Activated CD4-positive, alpha-beta T cell treated with anti-CD3 and anti-CD28 coated beads, Interleukin-2, amount 50 U/mL, for 48 hours (primary cell): ENCODE data around the gene PXDC1.
"Not testable (repeated sequence)": the region's sequence is repeated elsewhere in the genome, so short reads cannot be mapped to it uniquely, and the experiment has no call there.

Experiments used
- DNase-seq, 2 experiments: peaks; one replicate each; pipeline ENCODE4 v3.0.0-alpha.2; 2020

The PXDC1 gene

DNA sequence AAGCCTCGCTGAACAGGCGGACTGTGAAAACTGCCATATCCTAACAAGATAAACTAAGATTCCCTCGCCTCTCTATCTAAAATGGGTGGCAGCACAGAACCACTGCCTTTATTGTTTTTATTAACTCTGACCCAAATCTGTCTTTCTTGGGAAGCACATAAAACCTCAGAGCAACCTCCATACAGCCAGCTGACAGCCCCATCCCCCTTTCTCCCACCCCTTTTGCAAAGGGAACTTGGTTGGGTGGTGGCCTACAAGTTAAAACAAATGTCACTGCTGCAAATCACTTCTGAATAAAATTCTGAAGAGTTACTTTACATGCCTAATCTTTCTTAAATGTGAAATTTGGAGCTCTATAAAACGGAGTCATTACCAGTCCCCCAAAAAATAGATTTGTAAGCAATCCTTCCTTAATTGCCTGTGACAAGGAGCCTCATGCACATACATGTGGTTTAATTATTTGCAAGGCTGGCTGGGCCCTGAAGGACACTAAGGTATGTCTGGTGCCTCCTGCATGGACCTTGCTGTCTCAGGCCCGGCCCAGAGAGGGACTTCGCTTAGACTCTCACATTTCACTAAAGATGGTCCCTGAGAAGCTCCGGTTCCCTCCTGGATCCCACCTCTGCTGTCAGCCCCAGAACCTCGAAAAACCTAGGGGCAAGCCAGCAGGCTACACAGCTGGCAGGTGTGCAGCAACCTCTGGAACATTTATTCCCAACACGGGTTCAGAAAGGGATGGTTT, 21.7 kb downstream of the PXDC1 start:
- no peak for DNase-seq

DNA sequence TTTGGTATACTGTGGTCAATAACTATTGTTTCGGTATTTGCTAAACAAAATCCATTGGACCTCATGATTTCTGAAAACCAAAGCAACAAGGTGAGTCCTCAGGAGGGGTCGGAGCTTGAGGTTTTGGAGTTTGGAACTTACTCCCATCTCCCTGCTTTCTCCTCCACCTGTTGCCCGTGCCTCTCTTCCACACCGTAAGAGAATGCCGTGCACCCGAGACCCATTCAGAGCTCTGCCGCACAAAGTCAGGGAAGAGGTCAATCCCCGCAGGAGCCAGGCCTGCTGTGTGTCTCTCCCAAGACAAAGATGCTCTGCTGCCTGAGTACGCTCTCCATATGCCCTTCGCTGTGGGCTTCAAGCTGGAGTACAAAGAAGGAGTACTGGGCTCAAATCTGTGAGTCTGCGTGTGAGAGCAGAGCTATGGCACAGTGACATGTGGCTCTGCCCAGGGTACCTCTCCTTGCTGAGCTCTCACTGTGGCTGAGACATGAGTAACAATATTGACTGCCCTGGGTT, 23.9 kb downstream of the PXDC1 start:
- DNase-seq = no peak

DNA sequence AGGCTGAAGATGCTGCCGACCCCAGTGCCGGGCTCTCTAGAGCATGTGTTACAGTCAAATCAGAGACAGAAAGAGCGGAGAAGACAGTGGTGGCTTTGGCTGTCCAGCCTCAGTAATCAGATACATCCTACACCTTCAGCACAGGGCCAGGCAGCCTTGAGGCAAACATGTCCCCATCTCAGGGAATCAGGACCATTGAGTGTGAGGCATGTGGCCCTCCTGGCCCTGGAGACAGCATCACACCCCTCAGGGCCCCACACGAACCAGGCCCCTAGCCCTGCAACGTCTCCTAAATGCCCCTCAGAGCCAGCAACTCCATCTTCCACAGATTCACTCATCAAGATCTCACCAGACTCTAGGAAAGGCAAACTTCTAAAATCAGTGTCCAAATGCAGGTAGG, 24.5 kb downstream of the PXDC1 start:
- no peak for DNase-seq

DNA sequence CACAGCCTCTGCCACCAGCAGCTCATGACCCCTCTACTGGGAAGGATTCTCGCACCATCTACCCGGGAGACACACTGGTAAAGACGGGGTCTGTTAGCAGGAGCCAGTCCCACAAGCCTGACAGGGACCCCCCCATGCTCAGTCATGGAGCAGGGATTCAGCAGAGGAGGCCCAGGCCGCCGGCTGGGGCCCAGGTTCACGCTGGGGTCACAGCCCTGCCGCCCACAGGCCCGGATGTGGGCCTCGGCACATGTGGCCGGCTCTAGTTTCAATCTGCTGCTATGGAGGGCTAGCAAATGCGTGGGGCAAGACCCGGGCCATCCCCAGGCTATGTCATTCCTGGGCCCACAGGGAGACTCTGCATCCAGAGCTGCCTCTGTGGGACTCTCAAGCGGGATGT, 25.1 kb downstream of the PXDC1 start:
- DNase-seq = no peak

DNA sequence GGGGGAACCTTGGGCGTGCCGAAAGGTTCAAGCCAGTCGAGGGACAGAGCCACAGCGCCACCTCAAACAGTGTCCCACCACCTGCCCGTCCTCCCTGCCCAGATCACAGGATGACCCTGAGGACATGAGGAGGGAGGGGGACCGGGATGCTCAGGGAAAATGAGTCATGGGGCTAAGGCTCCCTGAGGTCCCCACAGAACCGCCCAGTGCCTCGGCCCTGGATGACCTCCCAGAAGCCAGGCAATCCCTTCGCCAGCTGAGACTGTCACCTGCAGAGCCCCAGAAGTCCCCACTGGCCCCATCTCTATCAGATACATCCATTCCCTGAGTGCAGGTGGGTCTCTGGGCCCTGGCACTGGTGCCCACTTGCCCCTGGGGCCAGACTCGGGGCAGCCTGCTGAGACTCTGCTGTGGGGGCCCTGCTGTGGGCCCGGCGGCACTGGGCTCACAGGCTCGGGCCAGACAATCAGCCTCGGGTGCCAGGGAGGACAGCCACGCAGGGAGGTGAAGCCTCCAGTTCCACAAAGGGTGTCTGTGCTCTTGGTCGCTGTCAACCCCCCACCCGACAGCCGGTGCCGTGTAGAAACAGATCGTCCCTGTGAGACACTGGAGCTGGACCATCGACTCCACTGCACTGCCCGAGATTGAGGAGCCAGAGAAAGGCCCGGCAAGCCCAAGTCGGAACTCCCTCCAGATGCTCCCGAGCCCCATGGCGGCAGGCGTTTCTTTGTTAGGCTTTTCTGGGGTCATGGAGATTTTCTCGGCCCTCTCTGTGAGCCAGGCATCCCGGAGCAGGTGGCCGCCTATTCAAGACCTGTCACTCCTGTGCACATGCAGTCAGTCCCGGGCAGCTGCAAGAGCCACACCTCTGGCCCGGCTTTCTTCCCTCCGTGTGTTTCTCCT, 26.1 kb downstream of the PXDC1 start:
- no peak for DNase-seq

DNA sequence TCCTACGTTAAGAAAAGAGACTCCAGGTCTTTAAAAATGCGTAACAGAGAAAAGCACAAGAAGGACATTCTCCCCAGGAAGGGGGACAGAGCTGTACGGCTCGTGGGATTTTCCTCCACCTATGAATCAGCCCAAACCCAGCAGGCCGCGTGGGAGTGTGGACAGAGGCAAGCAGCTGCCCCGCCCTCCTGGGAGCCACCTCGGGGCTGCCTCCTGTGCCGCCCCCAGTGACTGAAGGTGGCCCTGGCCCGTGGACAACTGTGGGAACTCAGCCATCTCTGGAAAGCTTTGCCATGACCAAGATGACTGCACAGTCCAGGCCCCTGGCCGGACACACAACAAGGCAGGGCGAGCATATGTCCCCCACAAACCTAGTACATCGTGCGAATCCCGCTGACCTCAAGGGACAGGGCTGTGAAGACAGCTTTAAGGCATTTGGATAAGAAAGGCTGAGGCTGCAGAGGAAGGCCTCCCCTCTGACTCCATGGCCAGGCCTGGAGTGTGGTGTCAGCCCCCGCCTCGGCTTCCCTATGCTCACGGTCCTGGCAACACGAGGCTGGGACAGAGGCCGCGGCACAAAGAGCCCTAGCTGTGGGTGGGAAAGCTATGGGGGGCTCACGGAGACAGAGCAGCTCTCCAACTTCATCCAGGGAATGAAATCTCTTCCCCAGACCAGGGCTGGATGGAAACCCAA, 26.9 kb downstream of the PXDC1 start:
- no peak for DNase-seq

DNA sequence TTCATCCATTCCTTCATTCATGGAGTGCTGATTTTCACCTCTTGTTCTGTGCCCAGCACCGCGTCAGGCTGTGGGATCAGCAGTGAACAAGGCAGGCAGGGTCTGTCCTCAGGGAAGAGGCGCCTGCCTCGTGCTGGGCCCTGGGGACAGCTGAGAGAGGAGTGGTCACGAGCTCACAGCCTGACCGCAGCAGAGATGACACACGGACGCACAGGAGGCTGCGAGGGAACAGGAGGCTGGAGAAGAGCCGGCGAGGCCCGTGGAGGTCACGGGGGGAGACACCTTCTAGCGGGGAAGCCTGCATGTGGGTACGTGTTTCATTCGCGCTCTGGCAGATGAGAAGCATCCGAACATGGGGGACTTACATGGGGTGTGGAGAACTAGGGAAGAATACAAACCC, 27.5 kb downstream of the PXDC1 start:
- no peak for DNase-seq

DNA sequence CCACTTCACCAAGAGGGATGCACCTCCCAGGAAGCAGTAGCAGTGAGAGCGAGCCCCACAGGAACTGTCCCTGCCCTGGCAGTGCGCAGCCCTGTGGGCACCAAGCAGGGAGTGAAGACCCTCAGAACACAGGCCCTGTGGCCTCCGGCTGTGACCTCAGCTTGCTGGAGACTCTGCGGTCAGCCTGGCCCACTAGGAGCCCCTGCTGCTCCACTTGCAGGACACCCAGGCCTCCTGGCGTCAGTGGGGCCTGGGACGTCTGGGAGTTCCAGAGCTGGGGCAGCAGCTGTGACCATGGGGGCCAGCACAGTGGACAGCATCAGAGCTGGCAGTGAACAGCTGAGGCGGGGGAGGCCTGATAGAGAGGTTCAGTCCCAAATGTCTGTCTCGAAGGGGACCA, 28.3 kb downstream of the PXDC1 start:
- DNase-seq = no peak

DNA sequence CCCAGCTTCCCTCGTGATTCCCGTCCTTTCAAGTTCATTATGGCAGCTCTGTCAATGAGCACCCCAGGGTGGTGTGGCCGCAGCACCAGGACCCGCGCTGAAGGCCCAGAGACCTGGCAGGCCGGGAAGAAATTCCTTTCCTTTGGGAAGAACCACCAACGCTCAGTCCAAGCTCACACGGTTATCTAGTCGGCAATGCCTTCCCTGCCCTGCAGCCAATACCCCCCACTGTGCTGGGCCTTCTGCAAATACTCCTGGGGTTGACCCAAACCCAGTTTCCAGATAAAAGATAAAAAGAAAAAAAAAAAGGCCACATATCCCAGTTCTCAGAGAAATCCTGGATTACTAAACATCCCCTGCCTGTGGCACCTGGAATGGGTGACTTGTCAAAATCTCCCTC, 28.7 kb downstream of the PXDC1 start:
- no peak for DNase-seq

DNA sequence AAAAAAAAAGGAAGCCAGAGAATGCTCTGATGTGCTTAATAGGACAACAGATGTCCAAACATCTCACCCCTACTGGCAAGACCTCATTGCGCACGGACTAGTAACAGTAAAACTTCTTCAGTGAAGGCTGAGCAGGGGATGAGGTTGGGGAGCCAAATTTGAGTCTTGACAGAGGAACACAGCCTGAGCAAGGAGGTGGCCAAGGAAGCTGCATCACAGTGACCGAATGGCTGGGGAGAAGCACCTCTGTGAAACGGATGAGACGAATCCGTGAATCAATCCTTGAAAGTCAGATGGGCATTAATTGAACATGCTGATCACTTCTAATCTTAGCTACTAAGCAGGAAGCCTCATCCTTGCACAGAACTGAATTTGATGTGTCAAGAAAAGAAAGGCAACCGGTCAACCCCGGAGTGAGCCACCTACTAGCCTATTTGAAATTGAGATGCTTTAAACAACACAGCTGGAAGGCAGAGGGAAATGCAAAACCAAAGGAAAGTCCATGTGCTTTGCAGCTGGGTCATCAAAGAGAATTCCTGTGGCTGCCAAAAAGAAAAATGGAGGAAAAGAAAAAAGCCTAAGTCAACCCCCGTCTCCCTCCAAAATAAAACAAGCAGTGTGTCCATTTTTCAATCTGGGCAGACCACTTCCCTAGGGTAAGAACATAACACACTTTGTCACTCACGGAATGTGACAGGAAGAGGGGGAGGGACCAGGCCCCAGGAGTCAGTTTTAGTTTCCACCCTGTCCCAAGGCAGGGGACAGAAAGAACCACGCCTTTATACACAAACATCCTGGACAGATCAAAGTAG, 29.5 kb downstream of the PXDC1 start:
- no peak for DNase-seq

DNA sequence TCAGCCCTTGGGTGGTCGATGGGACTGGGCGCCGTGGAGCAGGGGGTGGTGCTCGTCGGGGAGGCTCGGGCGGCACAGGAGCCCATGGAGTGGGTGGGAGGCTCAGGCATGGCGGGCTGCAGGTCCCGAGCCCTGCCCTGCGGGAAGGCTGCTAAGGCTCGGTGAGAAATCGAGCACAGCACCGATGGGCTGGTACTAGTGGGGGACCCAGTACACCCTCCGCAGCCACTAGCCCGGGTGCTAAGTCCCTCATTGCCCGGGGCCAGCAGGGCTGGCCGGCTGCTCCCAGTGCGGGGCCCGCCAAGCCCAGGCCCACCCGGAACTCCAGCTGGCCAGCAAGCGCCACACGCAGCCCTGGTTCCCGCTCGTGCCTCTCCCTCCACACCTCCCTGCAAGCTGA, 30.7 kb downstream of the PXDC1 start:
- not testable (repeated sequence) for DNase-seq

DNA sequence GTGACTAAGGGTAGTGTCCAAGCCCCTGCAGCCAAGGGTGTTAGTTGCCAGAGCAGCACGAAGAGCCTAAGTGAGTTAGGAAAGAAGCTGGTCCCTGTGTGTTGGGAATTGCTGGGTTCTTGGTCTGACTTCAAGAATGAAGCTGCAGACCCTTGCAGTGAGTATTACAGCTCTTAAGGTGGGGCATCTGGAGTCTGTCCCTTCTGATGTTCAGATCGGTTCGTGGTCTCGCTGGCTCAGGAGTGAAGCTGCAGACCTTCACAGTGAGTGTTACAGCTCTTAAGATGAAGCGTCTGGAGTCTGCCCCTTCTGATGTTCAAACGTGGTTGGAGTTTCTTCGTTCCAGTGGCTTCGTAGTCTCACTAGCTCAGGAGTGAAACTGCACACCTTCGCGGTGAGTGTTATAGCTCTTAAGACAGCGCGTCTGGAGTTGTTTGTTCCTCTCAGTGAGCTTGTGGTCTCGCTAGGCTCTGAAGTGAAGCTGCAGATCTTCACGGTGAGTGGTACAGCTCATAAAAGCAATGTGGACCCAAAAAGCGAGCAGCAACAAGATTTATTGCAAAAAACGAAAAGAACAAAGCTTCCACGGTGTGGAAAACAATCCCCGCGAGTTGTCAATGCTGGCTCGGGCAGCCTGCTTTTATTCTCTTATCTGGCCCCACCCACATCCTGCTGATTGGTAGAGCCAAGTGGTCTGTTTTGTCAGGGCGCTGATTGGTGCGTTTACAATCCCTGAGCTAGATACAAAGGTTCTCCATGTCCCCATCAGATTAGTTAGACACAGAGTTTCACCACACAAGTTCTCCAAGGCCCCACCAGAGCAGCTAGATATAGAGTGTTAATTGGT, 31.8 kb downstream of the PXDC1 start:
- DNase-seq = no peak

DNA sequence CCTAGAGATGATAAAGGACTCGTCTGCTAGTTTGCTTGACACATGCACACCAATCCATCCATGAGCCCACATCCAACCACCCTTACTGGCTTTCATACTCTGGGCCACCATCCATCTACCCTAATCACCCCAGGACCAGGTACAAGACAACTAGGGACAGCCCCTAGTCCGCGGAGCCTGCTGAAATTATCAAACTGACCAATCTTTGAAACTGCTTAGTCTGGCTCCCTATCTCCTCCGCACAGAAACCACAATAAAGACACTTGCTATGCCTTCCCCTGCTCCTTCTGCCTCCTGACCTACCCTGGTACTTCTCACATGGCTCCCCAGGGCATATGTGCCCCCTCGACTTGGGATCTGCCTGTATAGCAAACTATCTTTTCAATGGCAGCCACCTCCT, 33.1 kb downstream of the PXDC1 start:
- DNase-seq = no peak

DNA sequence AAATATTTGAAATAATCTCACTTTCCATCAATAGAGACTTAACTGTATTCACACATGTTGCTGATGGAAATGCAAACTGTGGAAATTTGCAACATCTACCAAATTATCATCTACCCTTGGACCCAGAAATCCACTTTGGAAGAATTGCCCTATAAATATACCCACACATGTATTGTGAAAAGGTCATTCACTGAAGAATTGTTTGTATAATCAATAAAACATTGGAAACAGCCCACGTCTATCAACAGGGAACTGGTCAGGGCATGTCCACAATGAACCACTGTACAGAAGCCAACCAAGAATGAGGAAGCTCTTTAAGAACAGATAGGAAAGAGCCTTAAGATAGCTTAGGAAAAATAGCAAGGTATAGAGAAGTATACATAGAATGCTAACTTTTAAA, 36.2 kb downstream of the PXDC1 start:
- DNase-seq = no peak

DNA sequence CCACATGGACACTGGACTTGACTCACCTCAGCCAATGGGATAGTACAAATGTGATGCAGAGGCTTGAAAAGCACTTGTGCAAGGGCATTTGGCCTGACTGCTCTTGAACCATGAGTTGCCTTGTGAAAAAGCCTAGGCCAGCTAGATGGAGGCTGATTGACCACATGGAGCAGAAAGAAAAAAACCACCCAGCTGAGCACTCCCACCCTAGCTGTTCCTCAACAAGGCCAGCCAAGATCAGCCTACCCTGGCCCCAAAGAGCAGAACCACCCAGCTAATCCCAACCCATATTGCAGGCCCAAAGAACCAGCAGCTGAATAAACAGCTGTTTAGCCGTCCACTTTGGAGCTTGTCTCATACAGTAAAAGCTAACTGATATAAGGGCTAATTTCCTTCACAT, 36.7 kb downstream of the PXDC1 start:
- no peak for DNase-seq

DNA sequence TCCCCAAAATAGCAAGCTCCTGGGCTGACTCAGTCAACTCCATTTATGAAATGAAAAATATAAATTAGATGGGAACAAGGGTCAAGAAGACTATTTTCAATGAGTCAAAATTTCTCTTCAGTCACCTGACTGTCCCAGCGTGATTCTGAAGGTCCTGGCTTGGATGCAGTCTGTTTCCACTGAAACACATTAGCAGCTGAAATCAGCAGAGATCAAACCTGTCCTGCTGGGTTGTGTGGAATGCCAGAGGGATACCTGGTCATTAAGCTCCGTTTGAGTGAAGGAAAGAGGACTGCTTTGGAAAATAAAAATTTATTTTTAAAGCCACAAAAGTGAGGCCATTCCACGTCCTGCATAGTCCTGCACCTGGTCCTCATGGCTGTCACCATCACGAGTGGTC, 37.4 kb downstream of the PXDC1 start:
- DNase-seq = no peak

DNA sequence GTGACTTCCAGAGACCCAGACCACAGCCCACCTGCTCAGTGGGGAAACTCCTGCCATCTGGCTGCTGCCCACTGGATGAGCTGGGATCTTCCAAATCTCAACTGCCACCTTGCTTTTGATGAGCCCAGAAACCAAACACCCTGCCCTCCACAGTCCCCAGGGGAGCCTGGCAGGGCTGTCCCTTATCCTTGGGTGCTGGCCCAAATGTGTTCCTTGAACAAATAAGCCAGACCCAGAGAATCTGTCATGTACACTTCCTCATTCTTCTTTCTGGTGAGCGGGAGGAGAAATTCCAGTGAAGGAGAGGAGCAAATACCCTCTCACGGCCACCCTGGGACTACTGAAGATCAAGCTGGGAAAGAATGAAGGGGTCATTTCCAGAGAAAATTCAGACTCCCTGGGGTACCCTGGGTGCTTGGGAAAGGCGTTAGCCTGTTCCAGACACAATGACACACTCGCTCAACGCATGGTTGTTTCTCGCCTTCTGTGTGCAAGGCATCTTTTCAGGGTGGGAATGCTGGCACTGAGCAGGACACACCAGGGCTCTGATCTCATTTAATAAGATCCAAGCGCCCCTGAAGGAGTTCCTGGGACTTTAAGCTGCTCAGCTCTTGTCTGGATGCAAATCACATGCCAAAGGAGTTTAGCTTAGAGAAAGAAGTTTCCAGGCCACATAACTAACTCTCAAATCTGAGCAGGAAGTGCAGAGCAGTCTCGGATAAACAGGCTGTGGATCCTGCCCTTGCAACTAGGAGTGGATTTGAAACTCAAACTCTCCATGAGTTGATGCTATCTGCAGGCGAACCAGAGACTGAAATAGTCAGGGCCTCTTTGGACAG, 38.5 kb downstream of the PXDC1 start:
- DNase-seq = no peak

DNA sequence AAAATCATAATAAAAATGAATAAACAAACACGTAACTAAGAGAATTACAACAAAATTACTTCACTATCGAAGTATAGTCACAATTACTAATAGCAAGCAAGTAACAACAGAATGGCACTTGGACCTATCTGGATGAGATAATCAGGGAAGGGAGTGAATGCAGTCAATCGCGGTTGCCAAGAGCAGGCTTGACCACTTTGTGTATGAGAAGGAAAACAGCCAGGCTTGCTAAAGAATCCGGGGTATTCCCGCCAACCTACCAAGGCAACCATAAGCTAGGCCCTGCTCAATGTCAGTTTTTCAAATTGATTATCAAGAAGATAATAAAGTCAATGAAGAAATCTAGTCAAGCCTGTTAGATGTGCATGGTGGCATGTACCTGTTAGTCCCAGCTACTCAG, 39.7 kb downstream of the PXDC1 start:
- DNase-seq = no peak

DNA sequence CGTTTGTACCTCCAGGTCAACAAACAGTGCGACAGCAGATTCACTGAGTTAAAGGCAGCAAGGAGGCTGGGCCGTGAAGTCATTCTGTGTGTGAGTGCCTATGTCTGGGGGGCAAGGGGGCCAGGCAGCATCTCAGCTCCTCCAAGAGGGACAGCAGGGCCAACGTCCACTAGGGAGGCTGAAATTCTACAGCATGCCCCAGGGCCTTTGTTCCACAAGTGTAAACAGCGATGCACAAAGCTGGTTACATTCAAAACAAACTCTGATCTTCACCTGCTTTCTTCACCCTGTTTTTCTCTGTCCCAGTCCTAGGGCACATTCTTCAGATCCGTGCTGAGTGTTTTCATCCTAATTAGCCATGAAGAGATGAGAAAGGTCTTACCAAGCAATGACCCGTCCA, 41.1 kb downstream of the PXDC1 start:
- no peak for DNase-seq

DNA sequence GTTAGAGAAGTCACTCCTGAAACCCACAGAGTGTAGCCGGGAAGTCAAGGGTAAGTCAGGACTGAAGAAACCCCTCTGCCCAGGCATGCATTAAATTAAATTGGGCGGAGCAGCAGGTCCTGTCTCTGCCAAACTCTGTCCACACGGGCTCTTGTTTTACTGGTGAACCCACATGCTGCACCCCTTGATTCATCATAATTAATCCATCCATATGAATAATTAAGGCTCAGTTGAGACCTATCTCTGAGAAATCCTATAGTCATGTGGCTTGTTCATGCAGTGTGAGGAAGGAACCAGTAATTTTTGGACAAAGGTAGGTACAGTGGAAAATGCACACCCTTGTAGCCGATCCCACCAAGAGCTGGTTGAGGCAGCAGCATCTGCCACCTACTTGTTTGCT, 43.0 kb downstream of the PXDC1 start:
- DNase-seq = no peak
